NCI-H146 treated with DMSO at 0.1 percent for 48 hours (cell line): ENCODE measurements around the gene CAPN15.

Experiments used
- DNase-seq: peaks from one replicate; lab custom pipeline; 2025; ENCODE audit not compliant: unreplicated experiment; lab: John Stamatoyannopoulos, UW

CAPN15 gene

DNA sequence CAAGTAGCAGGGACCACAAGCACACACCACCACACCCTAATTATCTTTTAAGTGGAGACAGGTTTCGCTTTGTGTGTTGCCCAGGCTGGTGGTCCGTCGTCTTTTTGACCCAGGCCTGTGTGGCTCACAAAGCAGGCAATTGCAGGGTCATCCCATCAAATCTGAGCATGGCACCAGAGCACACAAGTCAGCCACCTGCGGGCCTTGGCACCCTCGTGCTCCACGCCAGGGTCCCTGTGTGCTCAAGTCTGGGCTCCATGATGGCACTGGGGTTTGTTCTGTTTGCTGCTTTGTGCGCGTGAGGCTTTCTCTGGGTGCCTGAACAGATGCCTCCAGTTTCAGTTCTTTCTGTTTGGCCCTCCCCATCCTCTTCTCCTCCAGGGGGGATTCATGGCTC lies 2.4 kb upstream of the CAPN15 start:
- no peak for DNase-seq

- DNase-seq: no peak
Measured at GRCh38 chr16:525520-526180, 1.9 kb upstream of the CAPN15 start.

DNA sequence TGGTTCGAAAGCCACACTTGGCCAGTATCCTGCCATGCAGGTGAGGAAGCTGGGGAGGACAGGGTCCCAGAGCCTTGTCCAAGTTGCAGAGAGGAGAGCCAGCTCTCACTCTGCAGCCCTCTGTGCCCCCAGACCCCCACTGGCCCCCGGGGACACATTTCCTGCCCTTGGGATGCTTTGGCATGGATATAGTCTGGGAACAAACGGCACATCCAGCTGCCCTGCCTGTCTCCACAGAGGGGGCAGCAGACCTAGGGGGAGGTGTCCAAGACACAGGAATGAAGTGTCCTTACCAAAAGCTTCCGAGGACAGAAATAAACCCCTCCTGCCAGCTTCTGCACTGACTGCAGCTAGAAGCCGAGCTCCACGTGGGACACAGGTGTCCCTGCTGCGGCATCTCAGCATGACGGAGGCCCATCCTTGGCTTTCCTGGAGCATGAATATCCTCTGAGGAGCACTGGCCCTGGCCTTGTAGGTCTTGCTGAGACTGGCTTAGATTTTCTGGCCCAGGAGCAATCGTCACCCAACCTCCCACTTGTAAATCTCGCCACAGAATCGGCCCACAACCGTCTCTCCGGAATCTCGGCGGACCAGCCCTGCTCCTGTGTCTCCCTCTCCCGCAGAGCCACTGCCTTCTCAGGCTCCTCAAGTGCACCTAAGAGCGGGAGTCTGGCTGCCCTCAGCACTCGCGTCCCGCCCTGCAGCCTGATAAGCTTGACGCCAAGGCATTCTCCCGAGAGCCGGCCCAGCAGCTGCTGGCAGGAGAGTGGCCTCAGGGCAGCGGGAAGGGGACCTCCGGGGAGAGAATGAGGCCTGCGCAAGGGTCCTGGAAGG lies 1.1 kb upstream of the CAPN15 start:
- peak; percentile 61 for DNase-seq

GRCh38 chr16:528111-529011 lies 849 bp downstream of the CAPN15 start:
- DNase-seq: peak; percentile 16

GRCh38 chr16:529012-529575 lies 1.6 kb downstream of the CAPN15 start:
- no peak for DNase-seq

DNA sequence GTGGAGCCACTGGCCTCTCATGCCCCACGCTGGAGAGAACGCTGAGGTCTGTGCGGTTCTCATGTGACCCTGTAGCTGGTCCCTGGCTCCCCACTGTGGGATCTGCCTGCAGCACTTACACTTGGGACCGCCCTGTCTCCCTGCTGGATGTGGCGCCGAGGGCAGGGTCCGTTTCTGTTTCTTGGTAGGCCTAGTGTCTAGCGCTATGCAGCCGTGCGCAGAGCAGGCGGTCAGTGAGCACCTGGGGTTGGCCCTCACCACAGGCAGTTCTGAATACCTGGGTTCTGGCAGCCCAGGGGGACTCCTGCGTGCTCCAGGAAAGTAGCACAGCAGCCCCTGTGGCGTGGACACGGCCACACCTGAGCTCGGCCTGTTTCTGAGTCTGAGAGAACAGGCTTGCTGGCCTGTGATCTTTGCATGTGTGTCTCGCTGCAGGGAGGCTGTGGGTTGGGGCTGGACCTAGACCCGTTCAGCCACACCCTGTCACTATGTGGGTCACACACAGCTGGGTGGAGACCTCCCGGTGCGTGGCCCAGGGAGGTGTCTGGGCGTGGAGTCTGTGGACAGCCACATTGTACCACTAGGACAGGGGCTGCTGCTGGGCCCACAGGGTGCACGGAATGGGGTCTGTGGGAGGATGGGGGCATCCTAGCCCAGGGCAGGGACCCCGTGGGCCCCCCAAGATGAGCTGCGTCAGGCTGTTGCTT lies 2.8 kb downstream of the CAPN15 start:
- no peak for DNase-seq

GRCh38 chr16:531494-532125 lies 4.1 kb downstream of the CAPN15 start:
- DNase-seq: no peak

GRCh38 chr16:533391-534123 lies 6.0 kb downstream of the CAPN15 start:
- no peak for DNase-seq

- DNase-seq: no peak
Measured at GRCh38 chr16:534135-534534, 6.6 kb downstream of the CAPN15 start.

- no peak for DNase-seq
Measured at GRCh38 chr16:534856-535445, 7.4 kb downstream of the CAPN15 start.

GRCh38 chr16:535446-536405 lies 8.2 kb downstream of the CAPN15 start:
- no peak for DNase-seq

DNA sequence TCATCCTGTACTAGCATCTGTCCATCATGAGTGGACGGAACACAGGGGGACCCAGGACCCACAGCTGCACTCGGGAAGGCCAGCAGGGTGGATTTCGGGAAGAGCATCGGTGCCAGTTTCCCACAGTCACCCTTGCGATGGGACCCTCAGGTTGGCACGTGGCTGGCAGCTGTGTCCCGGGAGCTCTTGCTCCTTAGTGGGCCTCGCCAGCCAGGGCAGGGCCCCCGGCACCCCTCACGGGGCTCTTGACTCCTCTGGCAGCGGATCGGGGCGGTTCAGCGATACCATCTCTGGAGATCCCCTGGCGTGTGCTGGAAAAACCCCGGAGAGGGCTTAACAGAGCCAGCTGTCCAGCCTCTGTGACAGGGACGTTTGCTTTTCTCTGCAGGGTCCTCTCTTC lies 9.2 kb downstream of the CAPN15 start:
- no peak for DNase-seq

GRCh38 chr16:537415-538335 lies 10.2 kb downstream of the CAPN15 start:
- no peak for DNase-seq

GRCh38 chr16:539901-540530 lies 12.5 kb downstream of the CAPN15 start:
- DNase-seq: no peak

GRCh38 chr16:540645-541340 lies 13.3 kb downstream of the CAPN15 start:
- DNase-seq: no peak
